ENCODE results near the gene SHD. TPM values are rescaled to one million over a fixed set of nuclear protein-coding genes. Genes with fewer than 3 reads are reported as not detected.
A peak's percentile ranks its signal among the peaks of the same experiment; 100 is the strongest.

The SHD gene
- total RNA-seq, 1 experiment from 2014 or later: 3.5 TPM

DNA sequence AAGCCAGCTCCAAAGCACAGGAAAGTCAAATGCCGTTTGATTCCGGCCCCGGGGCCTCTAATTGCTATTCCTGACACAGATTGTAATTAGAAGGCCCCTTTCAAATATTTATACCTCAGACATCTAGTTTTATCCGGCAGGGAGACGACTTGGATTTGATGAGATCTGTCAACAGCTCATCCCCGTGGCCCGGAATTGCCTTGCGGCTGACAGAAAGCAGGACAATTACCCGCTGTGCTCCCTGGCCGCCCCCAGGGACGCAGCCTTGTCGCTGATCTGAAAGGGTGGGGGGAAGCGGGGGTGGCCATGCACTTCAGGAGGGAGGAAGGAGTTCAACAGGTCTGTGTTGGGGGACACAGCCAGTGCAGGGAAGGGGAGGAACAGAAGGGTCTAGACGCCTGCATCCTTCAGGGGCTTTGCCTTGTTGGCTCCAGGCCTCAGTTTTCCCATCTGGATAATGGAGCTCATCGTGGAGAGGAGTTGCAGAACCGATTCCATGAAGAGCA is 1.8 kb upstream of the SHD start:
- Mint-ChIP-seq H3K27me3 (ENCODE audit: insufficient read depth, unreplicated experiment) (peaks cover 7% of the 10 kb centered on the region), H3K36me3 (ENCODE audit: insufficient read depth, unreplicated experiment) (no peaks in the 10 kb centered on the region), H3K9me3 (ENCODE audit: unreplicated experiment) (no peaks in the 10 kb centered on the region), H3K4me3 (ENCODE audit: unreplicated experiment) (no peak overlapping the region), H3K4me1 (ENCODE audit: low read depth, unreplicated experiment) (peaks cover 7% of the 10 kb centered on the region), H3K27ac (ENCODE audit: unreplicated experiment) (no peak overlapping the region)
- no peak for DNase-seq
- intact Hi-C loops (cut with micrococcal nuclease; ENCODE audit: unreplicated experiment): no loop called here
- H3K27me3 ChIP-seq (replicated peaks; ENCODE audit: control insufficient read depth, insufficient read depth, low read length): no peaks in the 10 kb centered on the region
- POLR2A ChIA-PET: no interaction called here
- H3K36me3 ChIP-seq (ENCODE audit: control insufficient read depth, insufficient read depth, low read length): no peaks in the 10 kb centered on the region
- CTCF ChIA-PET: interaction anchor here (0.9 kb wide), 1 partner anchor 65 kb away, joined by 4 read pairs; no protein-coding TSS in a partner anchor
- TF ChIP-seq CTCF (IDR thresholded peaks at IDR 0.05; ENCODE audit: insufficient read depth in 1 of 2, low read depth in 1 of 2, low read length in 1 of 2, severe bottlenecking in 1 of 2, unreplicated experiment in 1 of 2): no peak
- no peaks in the 10 kb centered on the region for H3K9me3 ChIP-seq
- H3K4me1 ChIP-seq: 0 out of 2 replicates have a peak, but pooled peaks cover 3% of the 10 kb centered on the region
- BruUV-seq (replicated peaks): no TSS peak
- no peak overlapping the region for H3K4me3 ChIP-seq (ENCODE audit: low read depth, low read length)

DNA sequence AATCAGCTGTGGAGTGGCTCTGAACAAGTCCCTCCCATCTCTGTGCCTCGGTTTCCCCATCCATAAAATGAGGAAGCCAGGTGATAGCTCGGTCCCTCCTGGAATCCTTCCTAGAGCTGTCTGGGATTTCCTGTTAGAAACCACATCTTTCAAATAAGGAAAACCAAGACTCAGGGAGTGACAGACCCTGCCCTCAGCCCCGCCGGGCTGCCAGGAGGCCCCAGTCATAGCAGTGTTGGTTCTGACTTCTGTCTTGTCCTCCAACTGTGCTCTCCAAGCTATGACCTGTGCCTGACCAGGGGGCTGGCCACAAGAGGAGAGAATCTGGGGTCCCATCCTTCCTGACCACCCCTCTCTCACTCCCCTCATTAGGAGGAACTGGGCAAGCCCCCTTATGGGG is 1.1 kb upstream of the SHD start:
- POLR2A ChIA-PET: no interaction called here
- H3K4me3 ChIP-seq (ENCODE audit: low read depth, low read length): no peak overlapping the region
- 0 out of 2 replicates have a peak, but pooled peaks cover 3% of the 10 kb centered on the region for H3K4me1 ChIP-seq
- no peaks in the 10 kb centered on the region for H3K36me3 ChIP-seq (ENCODE audit: control insufficient read depth, insufficient read depth, low read length)
- no peaks in the 10 kb centered on the region for H3K27me3 ChIP-seq (replicated peaks; ENCODE audit: control insufficient read depth, insufficient read depth, low read length)
- CTCF ChIA-PET: interaction anchor here (1.4 kb wide), 1 partner anchor 10 kb away, joined by 11 read pairs; no protein-coding TSS in a partner anchor
- H3K9me3 Mint-ChIP-seq (ENCODE audit: unreplicated experiment): no peaks in the 10 kb centered on the region
- peaks cover 7% of the 10 kb centered on the region for H3K4me1 Mint-ChIP-seq (ENCODE audit: low read depth, unreplicated experiment)
- no peak for TF ChIP-seq CTCF (IDR thresholded peaks at IDR 0.05; ENCODE audit: insufficient read depth in 1 of 2, low read depth in 1 of 2, low read length in 1 of 2, severe bottlenecking in 1 of 2, unreplicated experiment in 1 of 2)
- H3K4me3 Mint-ChIP-seq (ENCODE audit: unreplicated experiment): no peak overlapping the region
- peaks cover 7% of the 10 kb centered on the region for H3K27me3 Mint-ChIP-seq (ENCODE audit: insufficient read depth, unreplicated experiment)
- BruUV-seq (replicated peaks): no TSS peak
- intact Hi-C loops (cut with micrococcal nuclease; ENCODE audit: unreplicated experiment): no loop called here
- DNase-seq: no peak
- no peak overlapping the region for H3K27ac Mint-ChIP-seq (ENCODE audit: unreplicated experiment)
- no peaks in the 10 kb centered on the region for H3K9me3 ChIP-seq
- H3K36me3 Mint-ChIP-seq (ENCODE audit: insufficient read depth, unreplicated experiment): no peaks in the 10 kb centered on the region

DNA sequence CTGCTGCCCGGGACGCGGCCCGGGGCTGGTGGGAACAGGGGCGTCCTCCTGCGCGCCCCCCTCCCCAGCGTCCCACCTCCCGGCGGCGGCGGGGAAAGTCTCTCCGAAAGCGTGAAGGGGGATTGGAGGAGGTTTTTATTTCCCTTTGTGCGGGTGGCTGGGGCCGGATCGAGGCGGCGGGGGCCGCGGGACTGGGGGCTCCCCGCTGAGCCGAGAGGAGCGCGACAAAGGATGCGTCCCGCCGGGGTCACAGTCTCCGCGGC is 132 bp downstream of the SHD start:
- H3K4me3 ChIP-seq (ENCODE audit: low read depth, low read length): peak overlapping the region; percentile 42
- Mint-ChIP-seq H3K4me1 (ENCODE audit: low read depth, unreplicated experiment) (peaks cover 7% of the 10 kb centered on the region), H3K9me3 (ENCODE audit: unreplicated experiment) (no peaks in the 10 kb centered on the region), H3K4me3 (ENCODE audit: unreplicated experiment) (peak overlapping the region; percentile 85), H3K27me3 (ENCODE audit: insufficient read depth, unreplicated experiment) (peaks cover 7% of the 10 kb centered on the region), H3K36me3 (ENCODE audit: insufficient read depth, unreplicated experiment) (no peaks in the 10 kb centered on the region), H3K27ac (ENCODE audit: unreplicated experiment) (no peak overlapping the region)
- H3K9me3 ChIP-seq: no peaks in the 10 kb centered on the region
- CTCF ChIA-PET: interaction anchor here (1.4 kb wide), 1 partner anchor 12 kb away, joined by 11 read pairs; no protein-coding TSS in a partner anchor
- H3K27me3 ChIP-seq (replicated peaks; ENCODE audit: control insufficient read depth, insufficient read depth, low read length): no peaks in the 10 kb centered on the region
- peaks cover 8% of the 10 kb centered on the region for H3K4me1 ChIP-seq
- BruUV-seq (replicated peaks): no TSS peak
- POLR2A ChIA-PET: no interaction called here
- no peak for DNase-seq
- intact Hi-C loops (cut with micrococcal nuclease; ENCODE audit: unreplicated experiment): no loop called here
- no peak for TF ChIP-seq CTCF (IDR thresholded peaks at IDR 0.05; ENCODE audit: insufficient read depth in 1 of 2, low read depth in 1 of 2, low read length in 1 of 2, severe bottlenecking in 1 of 2, unreplicated experiment in 1 of 2)
- H3K36me3 ChIP-seq (ENCODE audit: control insufficient read depth, insufficient read depth, low read length): no peaks in the 10 kb centered on the region
